PC-9 (cell line): Measurements from ENCODE around the gene EI24.
"Not testable (repeated sequence)": the region's sequence is repeated elsewhere in the genome, so short reads cannot be mapped to it uniquely, and the experiment has no call there.

Source experiments
- CTCF ChIP-seq: fragments of 200-600 bp; sonication (generic); conservative IDR thresholded peaks from 2 replicates; pipeline ENCODE4 v1.6.1; 2017; ENCODE audit warnings: mixed run types, antibody characterized with exemption, mild to moderate bottlenecking, moderate library complexity
- EZH2 ChIP-seq: fragments of 200-600 bp; sonication (generic); IDR thresholded peaks from 2 replicates; pipeline ENCODE4 v1.8.0; 2017; ENCODE audit warnings: antibody characterized with exemption, low read depth

GRCh38 chr11:125577181-125577580 lies 7.9 kb downstream of the EI24 start:
- TF ChIP-seq CTCF, EZH2: not testable (repeated sequence)
